GM04503 (cell line): ENCODE results near the gene RNF19B.
A peak's percentile ranks its signal among the peaks of the same experiment; 100 is the strongest.
"Not testable (repeated sequence)": the region's sequence is repeated elsewhere in the genome, so short reads cannot be mapped to it uniquely, and the experiment has no call there.

Experiments used
- DNase-seq: peaks from one replicate; pipeline ENCODE4 v3.0.0-alpha.2; 2012; ENCODE audit warnings: low read depth

Gene RNF19B

GRCh38 chr1:32992489-32993323 lies 28.1 kb upstream of the RNF19B start:
- DNase-seq: peak; percentile 90

GRCh38 chr1:32991819-32992488 lies 27.3 kb upstream of the RNF19B start:
- DNase-seq: no peak

GRCh38 chr1:32991386-32991785 lies 26.8 kb upstream of the RNF19B start:
- DNase-seq: no peak

GRCh38 chr1:32990887-32991286 lies 26.3 kb upstream of the RNF19B start:
- no peak for DNase-seq

- DNase-seq: peak; percentile 88
Measured at GRCh38 chr1:32989160-32990050, 24.8 kb upstream of the RNF19B start.

- DNase-seq: peak; percentile 51
Measured at GRCh38 chr1:32988665-32989064, 24.1 kb upstream of the RNF19B start.

- no peak for DNase-seq
Measured at GRCh38 chr1:32985226-32985625, 20.6 kb upstream of the RNF19B start.

GRCh38 chr1:32984455-32985171 lies 20.0 kb upstream of the RNF19B start:
- no peak for DNase-seq

GRCh38 chr1:32984090-32984454 lies 19.5 kb upstream of the RNF19B start:
- no peak for DNase-seq

GRCh38 chr1:32983020-32983419 lies 18.4 kb upstream of the RNF19B start:
- DNase-seq: no peak

- peak; percentile 52 for DNase-seq
Measured at GRCh38 chr1:32981003-32981901, 16.6 kb upstream of the RNF19B start.

GRCh38 chr1:32980080-32980479 lies 15.5 kb upstream of the RNF19B start:
- no peak for DNase-seq

- no peak for DNase-seq
Measured at GRCh38 chr1:32978854-32979253, 14.2 kb upstream of the RNF19B start.

GRCh38 chr1:32977546-32978087 lies 13.0 kb upstream of the RNF19B start:
- DNase-seq: no peak

- DNase-seq: not testable (repeated sequence)
Measured at GRCh38 chr1:32975055-32975454, 10.4 kb upstream of the RNF19B start.

GRCh38 chr1:32973458-32973857 lies 8.8 kb upstream of the RNF19B start:
- DNase-seq: not testable (repeated sequence)

GRCh38 chr1:32972814-32973428 lies 8.3 kb upstream of the RNF19B start:
- no peak for DNase-seq

- DNase-seq: no peak
Measured at GRCh38 chr1:32971576-32971975, 7.0 kb upstream of the RNF19B start.

- no peak for DNase-seq
Measured at GRCh38 chr1:32971156-32971555, 6.5 kb upstream of the RNF19B start.

- DNase-seq: no peak
Measured at GRCh38 chr1:32969566-32969965, 5.0 kb upstream of the RNF19B start.
